Peyer's patch (tissue), 4 donors: ENCODE data around the gene IQGAP2.

Experiments
- POLR2A ChIP-seq, 2 donors: fragments of 450-650 bp; IDR thresholded peaks; one replicate each; pipeline ENCODE4 v1.5.1; 2017; ENCODE audit warnings: antibody characterized with exemption in 2 of 2, mild to moderate bottlenecking in 2 of 2, moderate library complexity in 2 of 2
- TF ChIP-seq, protein P1 (sequence below), 6 experiments: fragments of 450-650 bp in 4 of 6; fragments of 200-600 bp in 2 of 6; sonication (generic) in 1 of 6; IDR thresholded peaks; one replicate each; pipeline ENCODE4 v1.5.1; 2017 to 2019; ENCODE audit warnings: antibody characterized with exemption in 6 of 6, mild to moderate bottlenecking in 3 of 6, moderate library complexity in 1 of 6

DNA sequence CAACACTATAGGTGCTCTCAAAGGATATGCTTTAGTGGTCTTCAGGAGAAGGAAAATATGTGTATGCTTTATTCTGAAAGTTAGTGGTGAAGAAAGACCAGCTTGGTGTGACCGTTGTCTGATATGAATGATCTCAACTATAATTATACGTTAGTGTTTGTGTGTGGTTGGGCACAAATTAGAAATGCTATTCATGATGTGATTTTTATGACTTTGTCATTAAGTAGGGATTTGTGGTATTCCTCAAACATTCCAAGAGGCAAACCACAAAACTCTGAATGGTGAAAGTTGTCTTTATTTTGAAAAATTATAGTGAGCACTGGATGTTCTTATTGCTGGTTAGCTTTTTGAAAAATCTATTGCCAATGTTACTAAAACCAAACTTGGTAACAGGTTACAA, 306.7 kb downstream of the IQGAP2 start:
- no peak for TF ChIP-seq POLR2A (IDR thresholded peaks at IDR 0.05)
- TF ChIP-seq, protein P1, sequence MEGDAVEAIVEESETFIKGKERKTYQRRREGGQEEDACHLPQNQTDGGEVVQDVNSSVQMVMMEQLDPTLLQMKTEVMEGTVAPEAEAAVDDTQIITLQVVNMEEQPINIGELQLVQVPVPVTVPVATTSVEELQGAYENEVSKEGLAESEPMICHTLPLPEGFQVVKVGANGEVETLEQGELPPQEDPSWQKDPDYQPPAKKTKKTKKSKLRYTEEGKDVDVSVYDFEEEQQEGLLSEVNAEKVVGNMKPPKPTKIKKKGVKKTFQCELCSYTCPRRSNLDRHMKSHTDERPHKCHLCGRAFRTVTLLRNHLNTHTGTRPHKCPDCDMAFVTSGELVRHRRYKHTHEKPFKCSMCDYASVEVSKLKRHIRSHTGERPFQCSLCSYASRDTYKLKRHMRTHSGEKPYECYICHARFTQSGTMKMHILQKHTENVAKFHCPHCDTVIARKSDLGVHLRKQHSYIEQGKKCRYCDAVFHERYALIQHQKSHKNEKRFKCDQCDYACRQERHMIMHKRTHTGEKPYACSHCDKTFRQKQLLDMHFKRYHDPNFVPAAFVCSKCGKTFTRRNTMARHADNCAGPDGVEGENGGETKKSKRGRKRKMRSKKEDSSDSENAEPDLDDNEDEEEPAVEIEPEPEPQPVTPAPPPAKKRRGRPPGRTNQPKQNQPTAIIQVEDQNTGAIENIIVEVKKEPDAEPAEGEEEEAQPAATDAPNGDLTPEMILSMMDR (IDR thresholded peaks at IDR 0.05): no peak
